Testis (tissue), 2 donors: ENCODE results near the gene SIAH1.
"Not testable (repeated sequence)": the region's sequence is repeated elsewhere in the genome, so short reads cannot be mapped to it uniquely, and the experiment has no call there.

Experiments
- CTCF ChIP-seq, 3 experiments: fragments of 450-650 bp in 2 of 3; fragments of 200-600 bp in 1 of 3; sonication (generic) in 1 of 3; IDR thresholded peaks; one replicate each; pipeline ENCODE4 v1.5.1; 2016 to 2019; ENCODE audit warnings: antibody characterized with exemption in 3 of 3, mild to moderate bottlenecking in 2 of 3, moderate library complexity in 1 of 3
- POLR2A ChIP-seq: fragments of 450-650 bp; IDR thresholded peaks from one replicate; pipeline ENCODE4 v1.6.1; 2017; ENCODE audit warnings: antibody characterized with exemption, mild to moderate bottlenecking, moderate library complexity

DNA sequence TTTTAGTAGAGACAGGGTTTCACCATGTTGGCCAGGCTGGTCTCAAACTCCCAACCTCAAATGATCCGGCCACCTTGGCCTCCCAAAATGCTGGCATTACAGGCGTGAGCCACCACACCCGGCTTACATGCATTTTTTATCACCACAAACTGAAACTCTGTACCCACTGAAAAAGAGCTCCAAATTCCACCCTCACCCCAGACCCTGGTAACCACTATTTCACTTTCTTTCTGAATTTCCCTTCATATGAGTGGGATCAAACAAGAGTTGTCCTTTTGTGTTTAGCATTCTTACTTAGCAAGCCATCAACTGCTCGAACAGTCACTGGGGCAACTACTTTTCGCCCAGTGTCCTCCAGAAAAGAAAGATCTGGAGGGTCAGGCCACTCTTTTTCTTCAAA is 30.8 kb downstream of the SIAH1 start:
- TF ChIP-seq POLR2A; CTCF (IDR thresholded peaks at IDR 0.05): not testable (repeated sequence)
